ENCODE data around the gene CCNI2.

- TF ChIP-seq RBBP5 (conservative IDR thresholded peaks at IDR 0.05) (no peak), POLR2AphosphoS5 (IDR thresholded peaks at IDR 0.05; ENCODE audit: low read length) (no peak), EP300 (IDR thresholded peaks at IDR 0.05; ENCODE audit: borderline replicate concordance in 1 of 2, control insufficient read depth in 1 of 2, low read depth in 2 of 2, low read length in 2 of 2) (no peak), ATF7 (IDR thresholded peaks at IDR 0.05; ENCODE audit: low read depth) (no peak), CTCF (IDR thresholded peaks at IDR 0.05 in 2 of 3, conservative IDR thresholded peaks at IDR 0.05 in 1 of 3; ENCODE audit: control insufficient read depth in 2 of 3, extremely low read depth in 1 of 3, insufficient read depth in 1 of 3, low read depth in 3 of 3, low read length in 3 of 3) (no peak), POLR2A (IDR thresholded peaks at IDR 0.05; ENCODE audit: low read depth, low read length) (no peak), BRCA1 (IDR thresholded peaks at IDR 0.05; ENCODE audit: low read depth, low read length) (no peak), NFIC (IDR thresholded peaks at IDR 0.05; ENCODE audit: low read depth, low read length) (no peak), EGR1 (IDR thresholded peaks at IDR 0.05; ENCODE audit: borderline replicate concordance in 1 of 2, low read depth in 2 of 2, low read length in 2 of 2) (no peak), RCOR1 (conservative IDR thresholded peaks at IDR 0.05; ENCODE audit: low read depth, low read length) (no peak), ELK1 (IDR thresholded peaks at IDR 0.05; ENCODE audit: low read depth, low read length) (no peak)
These were observed 13.5 kb downstream of the CCNI2 start for GRCh38 chr5:132760601-132761317.
